GM13976 (cell line): ENCODE data around the gene SPPL3.

ENCODE experiments used
- DNase-seq: peaks from one replicate; pipeline ENCODE4 v3.0.0; 2012; ENCODE audit warnings: low spot score
- in situ Hi-C: fragments of 300-500 bp; cut with MboI; formaldehyde crosslinking; loops from one replicate; pipeline ENCODE4 v1.12.0; 2022; ENCODE audit warnings: low sequenced_read_pairs, mixed read lengths, inconsistent platforms; ENCODE audit not compliant: unreplicated experiment
- TF ChIP-seq, protein P1 (sequence below): IDR thresholded peaks from 2 replicates; pipeline ENCODE4 v1.5.1; 2012; ENCODE audit warnings: borderline replicate concordance, mild to moderate bottlenecking; ENCODE audit not compliant: insufficient read depth; ENCODE audit errors: extremely low read depth, missing control alignments, control extremely low read depth

The SPPL3 gene

DNA sequence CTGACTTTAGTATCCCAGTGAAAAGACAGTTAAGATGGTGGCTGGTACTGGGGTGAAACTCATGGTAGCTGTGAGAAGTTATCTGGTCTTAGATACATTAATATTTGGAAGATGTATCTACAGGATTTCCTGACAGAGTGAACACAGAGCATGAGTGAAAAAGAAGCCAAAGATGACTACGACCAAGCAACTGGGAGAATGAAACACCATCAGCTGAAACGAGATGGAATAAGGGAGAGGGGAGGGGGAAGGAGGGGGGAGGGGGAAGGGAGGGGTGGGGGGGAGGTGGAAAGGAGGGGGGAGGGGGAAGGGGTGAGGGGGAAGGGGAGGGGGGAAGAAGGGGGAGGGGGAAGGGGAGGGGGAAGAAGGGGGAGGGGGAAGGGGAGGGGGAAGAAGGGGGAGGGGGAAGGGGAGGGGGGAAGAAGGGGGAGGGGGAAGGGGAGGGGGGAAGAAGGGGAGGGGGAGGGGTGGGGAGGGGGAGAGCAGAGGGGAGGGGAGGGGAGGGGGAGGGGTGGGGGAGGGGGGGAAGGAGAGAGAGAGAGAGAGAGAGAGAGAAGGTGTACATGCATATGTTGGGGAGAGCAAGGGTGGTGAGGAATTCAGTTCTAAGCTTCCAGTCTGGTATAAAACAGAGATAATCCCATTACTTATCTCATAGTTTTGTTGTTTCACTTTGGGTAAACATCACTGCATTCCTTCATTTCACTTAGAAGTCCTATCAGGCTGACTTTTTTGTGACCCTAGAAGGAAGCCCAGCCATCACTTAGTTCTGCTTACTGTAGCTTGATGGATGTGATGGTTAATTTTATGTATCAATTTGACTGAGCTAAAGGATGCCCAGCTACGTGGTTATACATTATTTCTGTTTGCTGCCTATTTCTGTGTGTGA lies 73.9 kb downstream of the SPPL3 start:
- in situ Hi-C loops, result no loop called here
- TF ChIP-seq, protein P1, sequence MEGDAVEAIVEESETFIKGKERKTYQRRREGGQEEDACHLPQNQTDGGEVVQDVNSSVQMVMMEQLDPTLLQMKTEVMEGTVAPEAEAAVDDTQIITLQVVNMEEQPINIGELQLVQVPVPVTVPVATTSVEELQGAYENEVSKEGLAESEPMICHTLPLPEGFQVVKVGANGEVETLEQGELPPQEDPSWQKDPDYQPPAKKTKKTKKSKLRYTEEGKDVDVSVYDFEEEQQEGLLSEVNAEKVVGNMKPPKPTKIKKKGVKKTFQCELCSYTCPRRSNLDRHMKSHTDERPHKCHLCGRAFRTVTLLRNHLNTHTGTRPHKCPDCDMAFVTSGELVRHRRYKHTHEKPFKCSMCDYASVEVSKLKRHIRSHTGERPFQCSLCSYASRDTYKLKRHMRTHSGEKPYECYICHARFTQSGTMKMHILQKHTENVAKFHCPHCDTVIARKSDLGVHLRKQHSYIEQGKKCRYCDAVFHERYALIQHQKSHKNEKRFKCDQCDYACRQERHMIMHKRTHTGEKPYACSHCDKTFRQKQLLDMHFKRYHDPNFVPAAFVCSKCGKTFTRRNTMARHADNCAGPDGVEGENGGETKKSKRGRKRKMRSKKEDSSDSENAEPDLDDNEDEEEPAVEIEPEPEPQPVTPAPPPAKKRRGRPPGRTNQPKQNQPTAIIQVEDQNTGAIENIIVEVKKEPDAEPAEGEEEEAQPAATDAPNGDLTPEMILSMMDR, result no peak
- DNase-seq, result no peak

DNA sequence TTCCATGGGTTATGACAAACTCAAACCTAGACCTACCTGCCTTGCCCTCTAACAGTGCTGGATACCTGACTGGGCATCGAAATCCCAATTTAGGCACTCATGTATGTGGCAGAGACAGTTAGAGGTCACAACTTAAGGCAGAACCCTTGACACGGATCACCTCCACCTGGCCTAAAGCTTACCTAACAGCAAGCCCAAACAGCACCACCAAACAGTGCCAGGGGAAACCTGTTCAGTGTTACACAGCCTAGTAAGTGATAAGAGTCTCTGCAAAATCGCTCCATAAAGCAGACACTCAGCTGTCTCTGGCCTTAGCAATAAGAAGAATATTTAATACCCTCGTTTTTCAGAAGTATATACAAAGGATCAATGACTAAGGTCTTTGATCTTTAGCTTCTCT lies 77.8 kb downstream of the SPPL3 start:
- TF ChIP-seq, protein P1, result no peak
- in situ Hi-C loops, result no loop called here
- no peak for DNase-seq

DNA sequence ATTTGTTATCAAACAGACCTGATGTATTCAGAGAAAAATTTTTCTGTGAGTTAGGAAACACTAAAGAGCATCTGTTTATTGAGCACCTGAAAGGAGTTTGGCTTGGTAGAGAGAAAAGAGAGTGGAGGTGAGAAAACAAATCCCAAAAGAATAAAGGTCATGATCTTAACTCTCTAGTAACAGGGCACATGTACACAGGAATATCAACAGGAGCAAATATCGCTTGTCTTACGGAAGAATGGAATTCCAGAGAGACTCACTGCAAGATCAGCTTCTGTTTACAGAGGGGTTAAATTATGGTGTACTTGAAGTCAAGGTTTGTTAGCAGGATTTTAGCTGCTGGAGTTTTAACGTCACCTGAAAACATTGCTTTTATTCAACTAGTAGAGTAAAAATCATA lies 78.8 kb downstream of the SPPL3 start:
- TF ChIP-seq, protein P1, result no peak
- DNase-seq, result no peak
- in situ Hi-C loops, result no loop called here

DNA sequence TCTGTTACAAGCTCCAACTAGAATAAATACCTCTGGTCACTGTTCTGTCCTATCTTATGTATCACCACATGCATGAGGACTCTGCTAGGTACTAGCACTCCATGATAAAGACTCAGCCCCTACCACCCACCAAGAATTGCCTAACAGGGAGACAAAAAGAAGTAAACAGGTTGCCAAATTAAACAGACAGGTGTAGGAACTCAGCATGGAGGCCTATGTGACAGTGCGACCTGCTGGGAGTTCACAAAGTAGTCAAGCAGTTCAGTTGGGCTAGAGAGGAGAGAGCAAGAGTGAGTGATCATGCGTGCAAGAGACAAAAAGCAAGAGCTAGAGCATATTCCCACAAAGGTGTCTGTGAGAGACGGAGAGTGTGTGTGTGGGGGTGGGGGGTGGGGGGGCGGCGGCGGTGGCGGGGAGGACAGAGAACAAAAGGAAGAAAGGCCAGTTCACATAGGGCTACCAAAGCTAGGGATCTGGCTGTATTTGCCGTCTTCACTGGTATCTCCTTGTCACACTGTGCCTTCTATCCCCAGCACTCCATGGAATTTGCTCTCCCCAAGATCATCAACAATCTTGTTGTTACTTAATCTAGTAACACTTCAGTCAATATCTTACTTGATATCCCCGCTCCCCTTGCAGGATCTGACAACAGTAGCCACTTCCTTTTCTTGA lies 81.2 kb downstream of the SPPL3 start:
- no peak for DNase-seq
- in situ Hi-C loops, result no loop called here
- TF ChIP-seq, protein P1, result no peak

DNA sequence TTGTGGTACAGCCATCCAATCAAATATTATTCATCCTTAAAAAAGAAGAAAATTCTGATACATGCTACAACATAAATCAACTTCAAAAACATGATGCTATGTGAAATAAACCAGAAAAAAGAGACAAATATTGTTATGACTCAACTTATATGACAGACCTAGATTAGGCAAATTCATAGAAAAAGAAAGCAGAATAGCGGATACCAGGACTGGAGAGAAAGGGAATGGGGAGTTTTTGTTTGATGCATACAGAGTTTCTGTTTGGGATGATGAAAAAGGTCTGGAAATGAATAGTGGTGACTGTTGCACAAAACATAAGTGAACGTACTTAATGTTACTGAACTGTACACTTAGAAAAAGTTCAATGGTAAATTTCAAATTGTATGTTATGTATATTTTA lies 82.3 kb downstream of the SPPL3 start:
- TF ChIP-seq, protein P1, result no peak
- peak; percentile 56 for DNase-seq
- in situ Hi-C loops, result no loop called here

DNA sequence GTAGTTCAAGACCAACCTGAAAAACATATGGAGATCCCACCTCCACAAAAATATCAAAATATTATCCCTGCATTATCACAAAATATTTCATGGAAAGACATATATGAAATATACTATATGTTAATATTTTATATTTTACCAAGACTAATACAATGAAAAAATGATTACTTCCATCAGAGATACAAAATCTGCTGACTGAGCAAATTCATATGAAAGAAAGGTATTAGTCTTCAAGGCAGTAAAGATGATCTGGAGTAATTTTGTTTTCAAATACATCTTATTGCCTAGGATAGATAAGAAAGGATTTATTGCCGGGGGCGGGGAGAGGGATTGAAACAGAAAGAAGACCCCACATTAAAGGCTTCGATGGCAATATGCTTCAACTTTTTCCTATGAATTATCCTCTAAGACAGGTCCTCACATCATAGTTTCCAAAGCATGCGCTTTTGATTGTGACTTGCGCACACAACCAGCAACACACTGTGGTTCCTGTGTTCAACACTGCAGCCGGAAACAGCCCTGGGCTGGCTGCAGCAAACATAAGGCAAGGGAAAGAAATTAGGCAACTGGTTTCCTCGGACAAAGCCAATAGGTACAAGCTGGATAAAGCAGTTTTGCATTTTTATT lies 83.2 kb downstream of the SPPL3 start:
- DNase-seq, result no peak
- in situ Hi-C loops, result no loop called here
- TF ChIP-seq, protein P1, result no peak
